HepG2 (cell line): ENCODE measurements around the gene DAZAP1. TPM values are rescaled to one million over a fixed set of nuclear protein-coding genes. Genes with fewer than 3 reads are reported as not detected.
A peak's percentile ranks its signal among the peaks of the same experiment; 100 is the strongest.

Experiments used
- ATAC-seq: fragments of 200-7000 bp; cut with Tn5 transposase; 3 replicates; pipeline ENCODE4 v1.9.1; 2020; ENCODE audit warnings: mild to moderate bottlenecking, moderate library complexity
- BruUV-seq: library from RNA; stranded (reverse); fragments of 400-500 nt; replicated peaks from 2 replicates; lab custom pipeline; 2021; lab: Mats Ljungman, UMichigan
- CTCF ChIA-PET: fragments of 300-600 bp; formaldehyde crosslinking; extraction: SDS; loops from one replicate; lab custom pipeline; 2021; ENCODE audit warnings: low total read pairs, inconsistent platforms, low intra/inter-chr PET ratio; lab: Yijun Ruan, JAX
- POLR2A ChIA-PET: fragments of 350-600 bp; sonication (Branson Sonifier 250); formaldehyde crosslinking; loops from one replicate; lab custom pipeline; 2020; ENCODE audit warnings: antibody characterized with exemption, inconsistent platforms; lab: Yijun Ruan, JAX
- DNase-seq: peaks from one replicate; pipeline ENCODE4 v3.0.0-alpha.2; 2015; ENCODE audit warnings: low spot score
- FAIRE-seq: peaks from 3 replicates; lab custom pipeline; 2011; peaks lifted over from hg19 to GRCh38; lab: Jason Lieb, UNC
- H2AFZ ChIP-seq: one replicate; pipeline ENCODE4 v1.6.1; 2011; ENCODE audit warnings: low read length, inconsistent platforms
- H3K27ac ChIP-seq: fragments of 300-600 bp; 3 replicates; pipeline ENCODE4 v1.8.0; 2011; ENCODE audit warnings: mixed run types, mild to moderate bottlenecking, mixed read lengths, low read length, inconsistent platforms; ENCODE audit not compliant: insufficient read depth; ENCODE audit errors: extremely low read length
- H3K27me3 ChIP-seq, 2 experiments: fragments of 200-600 bp in 1 of 2; 2 replicates in 1 of 2; 3 replicates in 1 of 2; pipeline versions ENCODE4 v1.6.0 to v1.8.0; 2011; ENCODE audit warnings: low read length in 2 of 2, mild to moderate bottlenecking in 2 of 2, moderate library complexity in 2 of 2, inconsistent platforms in 1 of 2; ENCODE audit not compliant: insufficient read depth in 2 of 2, control insufficient read depth in 1 of 2
- H3K36me3 ChIP-seq, 2 experiments: fragments of 200-600 bp in 1 of 2; replicated peaks in 1 of 2; 2 replicates in 1 of 2; 3 replicates in 1 of 2; pipeline versions ENCODE4 v1.5.1 to v1.8.0; 2011; ENCODE audit warnings: low read length in 2 of 2, inconsistent platforms in 1 of 2; ENCODE audit not compliant: insufficient read depth in 2 of 2, control insufficient read depth in 1 of 2
- H3K4me1 ChIP-seq: 2 replicates; pipeline ENCODE4 v1.5.1; 2012; ENCODE audit warnings: low read length, inconsistent platforms; ENCODE audit not compliant: insufficient read depth
- H3K4me2 ChIP-seq: 2 replicates; pipeline ENCODE4 v1.6.0; 2011; ENCODE audit warnings: low read depth, low read length, inconsistent platforms
- H3K4me3 ChIP-seq, 3 experiments: fragments of 200-600 bp in 1 of 3; sonication (generic), shearing (Covaris generic) in 1 of 3; replicated peaks in 1 of 3; 2 replicates each; pipeline ENCODE4 v1.5.1; 2011 to 2016; ENCODE audit warnings: low read length in 3 of 3, inconsistent platforms in 2 of 3, low read depth in 2 of 3, mild to moderate bottlenecking in 2 of 3, control low read depth in 1 of 3, mixed read lengths in 1 of 3; ENCODE audit not compliant: insufficient read depth in 1 of 3
- H3K79me2 ChIP-seq: one replicate; pipeline ENCODE4 v1.6.1; 2011; ENCODE audit warnings: low read length, inconsistent platforms; ENCODE audit not compliant: insufficient read depth
- H3K9ac ChIP-seq: 2 replicates; pipeline ENCODE4 v1.6.0; 2011; ENCODE audit warnings: mild to moderate bottlenecking, low read depth, low read length, inconsistent platforms; ENCODE audit not compliant: insufficient read depth
- H3K9me3 ChIP-seq: 2 replicates; pipeline ENCODE4 v1.5.1; 2012; ENCODE audit warnings: mild to moderate bottlenecking, low read length
- H4K20me1 ChIP-seq: 2 replicates; pipeline ENCODE4 v1.6.0; 2011; ENCODE audit warnings: inconsistent platforms, mild to moderate bottlenecking, low read length, moderate library complexity; ENCODE audit not compliant: insufficient read depth
- AGO2 ChIP-seq: fragments of 200-400 bp; formaldehyde crosslinking; optimal IDR thresholded peaks from 2 replicates; pipeline ENCODE3; 2017; ENCODE audit warnings: mild to moderate bottlenecking, low read depth, low read length, moderate library complexity
- CENPX ChIP-seq: sonication (generic); formaldehyde crosslinking; IDR thresholded peaks from 2 replicates; pipeline ENCODE4 v1.9.0; 2021; ENCODE audit warnings: mild to moderate bottlenecking, missing genetic modification reagents, moderate library complexity
- CHCHD3 ChIP-seq: sonication (generic); formaldehyde crosslinking; IDR thresholded peaks from 2 replicates; pipeline ENCODE4 v1.8.0; 2022; ENCODE audit warnings: mild to moderate bottlenecking, missing genetic modification reagents, moderate library complexity
- NONO ChIP-seq, 2 experiments: fragments of 450-650 bp in 1 of 2; sonication (generic) in 1 of 2; formaldehyde crosslinking in 1 of 2; IDR thresholded peaks in 1 of 2; conservative IDR thresholded peaks in 1 of 2; 2 replicates each; pipeline versions ENCODE4 v1.6.1 to v1.8.0; 2017 to 2022; ENCODE audit warnings: mild to moderate bottlenecking in 1 of 2, missing genetic modification reagents in 1 of 2, moderate library complexity in 1 of 2
- PLSCR1 ChIP-seq: sonication (generic); formaldehyde crosslinking; IDR thresholded peaks from 2 replicates; pipeline ENCODE4 v1.5.0; 2020; ENCODE audit warnings: missing genetic modification reagents, mild to moderate bottlenecking, borderline replicate concordance
- RBFOX2 ChIP-seq: fragments of 200-400 bp; formaldehyde crosslinking; IDR thresholded peaks from 2 replicates; pipeline ENCODE4 v1.6.1; 2017; ENCODE audit warnings: low read depth, mild to moderate bottlenecking, low read length
- TARDBP ChIP-seq: sonication (generic); formaldehyde crosslinking; IDR thresholded peaks from 2 replicates; pipeline ENCODE4 v1.8.0; 2022; ENCODE audit warnings: mild to moderate bottlenecking, missing genetic modification reagents
- TEAD2 ChIP-seq: sonication (generic); formaldehyde crosslinking; IDR thresholded peaks from 2 replicates; pipeline ENCODE4 v1.9.0; 2021; ENCODE audit warnings: missing genetic modification reagents
- ZNF20 ChIP-seq: sonication (generic); formaldehyde crosslinking; IDR thresholded peaks from 2 replicates; pipeline ENCODE4 v1.4.0; 2020; ENCODE audit warnings: mild to moderate bottlenecking, moderate library complexity, missing genetic modification reagents
- ZNF263 ChIP-seq: sonication (generic); formaldehyde crosslinking; IDR thresholded peaks from 2 replicates; pipeline ENCODE4 v1.4.0; 2020; ENCODE audit warnings: missing genetic modification reagents
- ZNF292 ChIP-seq: sonication (generic); formaldehyde crosslinking; IDR thresholded peaks from 2 replicates; pipeline ENCODE4 v1.8.1; 2022; ENCODE audit warnings: mild to moderate bottlenecking, low read depth, missing genetic modification reagents, borderline replicate concordance
- ZNF432 ChIP-seq: sonication (generic); formaldehyde crosslinking; IDR thresholded peaks from 2 replicates; pipeline ENCODE4 v1.5.0; 2020; ENCODE audit warnings: missing genetic modification reagents, mild to moderate bottlenecking, borderline replicate concordance
- WGBS: methylation state at CpG from one replicate; pipeline ENCODE4 v1.1.6; 2017; ENCODE audit warnings: low lambda C conversion rate; 5-methylcytosine and 5-hydroxymethylcytosine counted together
- in situ Hi-C: cut with HindIII; loops from 2 replicates; pipeline ENCODE4 v1.10.0; 2017; ENCODE audit warnings: low pct_unique_long_range_greater_than_20kb; ENCODE audit not compliant: extremely low pct_ligation_motif_present
- intact Hi-C: fragments of 100-400 bp; cut with micrococcal nuclease; formaldehyde crosslinking; loops from one replicate; pipeline ENCODE4 v1.10.0; 2022; ENCODE audit not compliant: unreplicated experiment
- polyA plus RNA-seq, 8 experiments: library from polyadenylated mRNA; depleted of rRNA in 3 of 8; stranded (reverse) in 7 of 8; unstranded in 1 of 8; fragments of >200 nt; fragmentation: Illumina TruSeq in 4 of 8; extraction: Trizol in 4 of 8; gene quantifications; 2 replicates each; pipeline versions ENCODE4 v1.2.1 to v1.2.3, GENCODE V29; 2011 to 2016; ENCODE audit warnings: low read depth in 4 of 8, missing spikeins in 1 of 8, mixed read lengths in 1 of 8; ENCODE audit not compliant: insufficient read depth in 1 of 8
- total RNA-seq, 5 experiments: library from RNA; depleted of rRNA; stranded (reverse); fragments of >200 nt; fragmentation: Illumina TruSeq; extraction: Trizol; gene quantifications; 2 replicates each; pipeline ENCODE4 v1.2.3, GENCODE V29; 2016; ENCODE audit warnings: low read depth in 1 of 5
- TF ChIP-seq, protein P1 (sequence below): sonication (generic); formaldehyde crosslinking; IDR thresholded peaks from 2 replicates; pipeline ENCODE4 v1.5.1; 2020; ENCODE audit warnings: mild to moderate bottlenecking, missing genetic modification reagents, moderate library complexity
- TF ChIP-seq, protein P2 (sequence below): sonication (generic); formaldehyde crosslinking; IDR thresholded peaks from 2 replicates; pipeline ENCODE4 v1.4.0; 2020; ENCODE audit warnings: missing genetic modification reagents
- TF ChIP-seq, protein P3 (sequence below): sonication (generic); formaldehyde crosslinking; IDR thresholded peaks from 2 replicates; pipeline ENCODE4 v1.4.0; 2020; ENCODE audit warnings: missing genetic modification reagents

Gene DAZAP1
- total and polyA plus RNA-seq, 2 of the 13 experiments (the other 11 are each of a cell fraction or from before 2014, with no cell fraction given), result 63.3 to 79.2 TPM

DNA sequence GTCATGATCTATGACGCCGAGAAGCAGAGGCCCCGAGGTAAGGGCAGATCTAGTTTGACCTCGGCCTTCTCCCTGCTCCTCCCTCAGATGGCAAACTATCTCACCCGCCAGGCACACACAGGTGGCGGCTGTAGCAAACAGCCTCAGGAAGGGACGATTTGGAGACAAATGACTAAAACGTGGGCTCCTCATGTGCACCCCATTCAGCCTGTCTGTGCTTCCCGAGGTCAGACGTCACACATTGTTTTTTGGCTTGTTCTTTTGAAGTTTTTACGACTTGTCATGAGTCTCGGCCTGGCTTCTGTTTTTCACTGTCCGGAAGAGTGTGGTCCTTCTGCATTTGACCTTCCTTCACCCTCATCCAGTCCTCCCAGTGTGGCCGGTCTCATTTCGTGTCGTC, 15.0 kb downstream of the DAZAP1 start (continued):
- no peak for TF ChIP-seq ZNF20
- TF ChIP-seq, protein P1, sequence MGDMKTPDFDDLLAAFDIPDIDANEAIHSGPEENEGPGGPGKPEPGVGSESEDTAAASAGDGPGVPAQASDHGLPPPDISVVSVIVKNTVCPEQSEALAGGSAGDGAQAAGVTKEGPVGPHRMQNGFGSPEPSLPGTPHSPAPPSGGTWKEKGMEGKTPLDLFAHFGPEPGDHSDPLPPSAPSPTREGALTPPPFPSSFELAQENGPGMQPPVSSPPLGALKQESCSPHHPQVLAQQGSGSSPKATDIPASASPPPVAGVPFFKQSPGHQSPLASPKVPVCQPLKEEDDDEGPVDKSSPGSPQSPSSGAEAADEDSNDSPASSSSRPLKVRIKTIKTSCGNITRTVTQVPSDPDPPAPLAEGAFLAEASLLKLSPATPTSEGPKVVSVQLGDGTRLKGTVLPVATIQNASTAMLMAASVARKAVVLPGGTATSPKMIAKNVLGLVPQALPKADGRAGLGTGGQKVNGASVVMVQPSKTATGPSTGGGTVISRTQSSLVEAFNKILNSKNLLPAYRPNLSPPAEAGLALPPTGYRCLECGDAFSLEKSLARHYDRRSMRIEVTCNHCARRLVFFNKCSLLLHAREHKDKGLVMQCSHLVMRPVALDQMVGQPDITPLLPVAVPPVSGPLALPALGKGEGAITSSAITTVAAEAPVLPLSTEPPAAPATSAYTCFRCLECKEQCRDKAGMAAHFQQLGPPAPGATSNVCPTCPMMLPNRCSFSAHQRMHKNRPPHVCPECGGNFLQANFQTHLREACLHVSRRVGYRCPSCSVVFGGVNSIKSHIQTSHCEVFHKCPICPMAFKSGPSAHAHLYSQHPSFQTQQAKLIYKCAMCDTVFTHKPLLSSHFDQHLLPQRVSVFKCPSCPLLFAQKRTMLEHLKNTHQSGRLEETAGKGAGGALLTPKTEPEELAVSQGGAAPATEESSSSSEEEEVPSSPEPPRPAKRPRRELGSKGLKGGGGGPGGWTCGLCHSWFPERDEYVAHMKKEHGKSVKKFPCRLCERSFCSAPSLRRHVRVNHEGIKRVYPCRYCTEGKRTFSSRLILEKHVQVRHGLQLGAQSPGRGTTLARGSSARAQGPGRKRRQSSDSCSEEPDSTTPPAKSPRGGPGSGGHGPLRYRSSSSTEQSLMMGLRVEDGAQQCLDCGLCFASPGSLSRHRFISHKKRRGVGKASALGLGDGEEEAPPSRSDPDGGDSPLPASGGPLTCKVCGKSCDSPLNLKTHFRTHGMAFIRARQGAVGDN (CRISPR knock-in tag), result peak; percentile 7; the same call in 1 of the 2 replicates

DNA sequence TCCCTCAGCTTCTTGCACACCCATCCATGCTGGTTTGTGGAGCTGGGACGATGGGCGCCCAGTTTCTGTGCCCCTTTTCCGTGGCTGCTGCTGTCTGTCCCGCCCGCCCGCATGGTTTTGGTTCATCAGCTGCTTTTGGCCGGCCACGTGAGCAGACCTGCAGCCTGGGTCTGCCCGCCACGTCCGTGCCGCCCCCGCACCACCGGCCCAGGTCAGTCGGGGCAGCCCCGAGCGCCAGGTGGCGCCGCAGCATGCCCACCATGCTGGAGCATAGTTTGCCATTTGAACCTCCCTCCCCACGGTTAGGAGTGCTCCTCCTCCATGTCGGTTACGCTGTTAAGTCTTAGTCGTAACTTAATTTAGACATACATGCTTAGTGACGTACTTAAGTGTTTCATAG, 15.6 kb downstream of the DAZAP1 start:
- CTCF ChIA-PET, result no interaction called here
- Histone ChIP-seq H2AFZ (no peak overlapping the region), H3K27me3 (no peaks in the 10 kb centered on the region), H3K4me1 (peaks cover 45% of the 10 kb centered on the region), H3K9ac (no peak overlapping the region), H3K27ac (peak overlapping the region; percentile 71), H3K4me2 (no peak overlapping the region), H3K36me3 (peaks cover 30 to 78% of the 10 kb centered on the region in 2 experiments), H4K20me1 (peaks cover 27% of the 10 kb centered on the region), H3K79me2 (peaks cover 54% of the 10 kb centered on the region), H3K4me3 (no peak overlapping the region), H3K9me3 (no peaks in the 10 kb centered on the region)
- intact Hi-C loops, result no loop called here
- BruUV-seq, result no TSS peak
- POLR2A ChIA-PET, result interaction anchor here (2.5 kb wide), 1 partner anchor 9 kb away, joined by 6 read pairs; no protein-coding TSS in a partner anchor
- no peak for DNase-seq
- WGBS, result 99% methylated on average over 24 of the region's 24 CpGs
- in situ Hi-C loops, result no loop called here
- ATAC-seq, result no peak
- no peak for FAIRE-seq
- peak; percentile 85 for TF ChIP-seq AGO2
- TF ChIP-seq PLSCR1 (CRISPR knock-in tag), result no peak
- no peak for TF ChIP-seq ZNF292 (CRISPR knock-in tag)
- no peak for TF ChIP-seq ZNF432
- TF ChIP-seq CENPX (CRISPR knock-in tag), result no peak
- TF ChIP-seq TEAD2, result no peak
- TF ChIP-seq, protein P2, sequence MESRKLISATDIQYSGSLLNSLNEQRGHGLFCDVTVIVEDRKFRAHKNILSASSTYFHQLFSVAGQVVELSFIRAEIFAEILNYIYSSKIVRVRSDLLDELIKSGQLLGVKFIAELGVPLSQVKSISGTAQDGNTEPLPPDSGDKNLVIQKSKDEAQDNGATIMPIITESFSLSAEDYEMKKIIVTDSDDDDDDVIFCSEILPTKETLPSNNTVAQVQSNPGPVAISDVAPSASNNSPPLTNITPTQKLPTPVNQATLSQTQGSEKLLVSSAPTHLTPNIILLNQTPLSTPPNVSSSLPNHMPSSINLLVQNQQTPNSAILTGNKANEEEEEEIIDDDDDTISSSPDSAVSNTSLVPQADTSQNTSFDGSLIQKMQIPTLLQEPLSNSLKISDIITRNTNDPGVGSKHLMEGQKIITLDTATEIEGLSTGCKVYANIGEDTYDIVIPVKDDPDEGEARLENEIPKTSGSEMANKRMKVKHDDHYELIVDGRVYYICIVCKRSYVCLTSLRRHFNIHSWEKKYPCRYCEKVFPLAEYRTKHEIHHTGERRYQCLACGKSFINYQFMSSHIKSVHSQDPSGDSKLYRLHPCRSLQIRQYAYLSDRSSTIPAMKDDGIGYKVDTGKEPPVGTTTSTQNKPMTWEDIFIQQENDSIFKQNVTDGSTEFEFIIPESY (CRISPR knock-in tag), result peak; percentile 71
- TF ChIP-seq, protein P3, sequence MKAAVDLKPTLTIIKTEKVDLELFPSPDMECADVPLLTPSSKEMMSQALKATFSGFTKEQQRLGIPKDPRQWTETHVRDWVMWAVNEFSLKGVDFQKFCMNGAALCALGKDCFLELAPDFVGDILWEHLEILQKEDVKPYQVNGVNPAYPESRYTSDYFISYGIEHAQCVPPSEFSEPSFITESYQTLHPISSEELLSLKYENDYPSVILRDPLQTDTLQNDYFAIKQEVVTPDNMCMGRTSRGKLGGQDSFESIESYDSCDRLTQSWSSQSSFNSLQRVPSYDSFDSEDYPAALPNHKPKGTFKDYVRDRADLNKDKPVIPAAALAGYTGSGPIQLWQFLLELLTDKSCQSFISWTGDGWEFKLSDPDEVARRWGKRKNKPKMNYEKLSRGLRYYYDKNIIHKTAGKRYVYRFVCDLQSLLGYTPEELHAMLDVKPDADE (CRISPR knock-in tag), result no peak
- 0 out of 2 replicates have a peak, but pooled peaks have one; percentile 33 for TF ChIP-seq RBFOX2
- peak; percentile 34; the same call in 1 of the 2 replicates for TF ChIP-seq ZNF263 (CRISPR knock-in tag)
- TF ChIP-seq TARDBP (CRISPR knock-in tag), result no peak
- TF ChIP-seq NONO (IDR thresholded peaks at IDR 0.05), result no peak
- TF ChIP-seq NONO (CRISPR knock-in tag; conservative IDR thresholded peaks at IDR 0.05), result no peak
- no peak for TF ChIP-seq CHCHD3 (CRISPR knock-in tag)
